ENCODE measurements around the gene NSFL1C.

NSFL1C gene

DNA sequence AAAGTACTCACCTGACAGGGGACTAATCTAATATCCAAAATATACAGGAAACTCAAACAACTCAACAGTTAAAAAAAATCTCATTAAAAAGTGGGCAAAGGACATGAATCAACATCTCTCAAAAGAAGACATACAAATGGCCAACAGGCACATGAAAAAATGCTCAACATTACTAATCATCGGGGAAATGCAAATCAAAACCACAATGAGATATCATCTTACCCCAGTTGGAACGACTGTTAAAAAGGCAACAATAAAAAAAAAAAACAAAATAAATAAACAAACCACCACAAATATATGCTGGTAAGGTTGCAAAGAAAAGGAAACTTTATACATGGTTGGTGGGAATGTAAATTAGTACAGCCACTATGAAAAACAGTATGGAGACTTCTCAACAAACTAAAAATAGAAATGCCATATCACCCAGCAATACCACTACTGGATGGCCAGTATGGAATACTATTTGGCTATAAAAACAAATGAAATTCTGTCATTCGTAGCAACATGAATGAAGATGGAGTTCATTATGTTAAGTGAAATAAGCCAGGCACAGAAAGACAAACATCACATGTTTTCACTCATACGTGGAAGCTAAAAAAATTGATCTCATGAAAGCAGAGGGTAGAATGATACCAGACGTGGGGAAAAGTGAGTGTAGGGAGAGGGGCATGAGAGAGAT, 17.9 kb upstream of the NSFL1C start:
- DNase-seq (ENCODE audit: low read depth) = no peak

DNA sequence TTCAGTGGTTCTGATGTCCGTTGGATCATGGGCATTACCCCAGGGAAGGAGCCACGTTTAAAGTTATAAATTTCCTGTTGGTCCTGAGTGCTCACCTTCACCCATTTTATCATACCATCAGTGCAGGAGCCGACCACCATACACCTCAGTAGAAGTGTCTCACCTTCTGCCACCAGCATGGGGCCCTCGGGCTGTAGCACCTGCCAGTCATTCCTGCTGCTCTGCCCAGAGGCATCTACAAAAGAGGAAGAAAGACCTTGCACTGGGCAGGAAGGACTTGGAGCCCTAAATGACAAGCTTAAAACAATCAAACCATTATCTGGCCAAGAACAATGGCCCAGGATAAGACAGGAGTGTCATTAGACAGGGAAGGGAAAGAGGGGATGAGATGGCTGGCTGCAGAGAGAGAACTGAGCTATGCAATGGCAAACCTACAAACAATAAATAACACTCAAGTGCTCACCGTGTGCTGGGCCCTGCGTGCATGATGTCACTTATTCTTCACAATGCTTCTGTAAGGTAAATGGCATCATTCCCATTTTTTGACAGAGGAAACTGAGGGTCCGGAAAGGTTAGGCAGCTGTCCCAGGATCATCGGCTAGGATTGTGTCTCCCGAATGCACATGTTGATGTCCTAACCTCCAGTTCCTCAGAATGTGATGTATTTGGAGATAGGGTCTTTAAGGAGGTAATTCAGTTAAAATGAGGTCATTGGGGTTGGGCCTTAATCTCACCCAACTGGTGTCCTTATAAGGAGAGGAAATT, 13.4 kb upstream of the NSFL1C start:
- DNase-seq (ENCODE audit: low read depth) = no peak

DNA sequence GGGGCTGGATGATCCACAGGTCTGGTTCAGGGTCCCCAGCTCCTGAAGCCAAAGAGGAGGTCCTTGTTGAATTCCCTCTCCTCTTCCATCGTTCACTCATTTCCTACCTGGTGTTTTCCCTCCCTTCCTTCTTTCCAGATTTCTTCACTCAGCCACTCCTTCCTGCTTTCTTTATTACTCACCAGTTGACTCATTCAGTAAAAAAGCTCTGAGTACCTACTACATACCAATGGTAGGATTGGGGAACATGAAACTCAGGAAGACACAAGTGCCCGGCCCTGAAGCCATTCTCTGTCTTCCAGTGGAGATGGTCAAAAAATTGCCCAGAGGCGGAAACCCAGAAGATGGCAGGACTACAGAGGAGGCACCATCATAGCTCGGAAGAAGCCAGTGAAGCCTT, 11.9 kb upstream of the NSFL1C start:
- no peak for DNase-seq (ENCODE audit: low read depth)

DNA sequence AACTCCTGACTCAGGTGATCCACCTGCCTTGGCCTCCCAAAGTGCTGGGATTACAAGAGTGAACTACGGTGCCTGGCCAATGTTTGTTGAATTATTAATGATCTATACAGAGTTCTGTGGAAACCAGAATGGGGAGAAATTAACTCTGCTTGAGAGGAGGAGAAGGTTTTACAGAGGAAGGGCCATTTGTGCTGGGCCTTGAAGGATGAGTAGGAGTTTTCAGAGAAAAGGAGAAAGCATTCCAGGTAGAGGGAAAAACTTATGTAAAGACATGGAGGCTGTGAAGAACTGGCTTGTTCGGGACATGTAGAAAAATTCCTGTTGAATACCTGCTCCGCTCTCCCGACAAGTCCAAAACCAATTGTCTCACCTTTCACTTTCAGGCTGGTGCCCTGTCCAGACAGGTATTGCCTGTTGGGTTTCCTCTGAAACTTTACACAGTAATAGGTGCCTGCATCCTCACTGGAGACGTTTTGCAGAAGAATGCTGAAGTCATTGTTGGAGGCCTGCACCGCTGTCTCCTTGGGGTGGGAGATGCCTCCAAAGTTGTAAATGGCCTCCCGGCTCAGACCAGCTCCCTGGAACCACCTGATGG, 11.3 kb upstream of the NSFL1C start:
- DNase-seq (ENCODE audit: low read depth) = no peak

DNA sequence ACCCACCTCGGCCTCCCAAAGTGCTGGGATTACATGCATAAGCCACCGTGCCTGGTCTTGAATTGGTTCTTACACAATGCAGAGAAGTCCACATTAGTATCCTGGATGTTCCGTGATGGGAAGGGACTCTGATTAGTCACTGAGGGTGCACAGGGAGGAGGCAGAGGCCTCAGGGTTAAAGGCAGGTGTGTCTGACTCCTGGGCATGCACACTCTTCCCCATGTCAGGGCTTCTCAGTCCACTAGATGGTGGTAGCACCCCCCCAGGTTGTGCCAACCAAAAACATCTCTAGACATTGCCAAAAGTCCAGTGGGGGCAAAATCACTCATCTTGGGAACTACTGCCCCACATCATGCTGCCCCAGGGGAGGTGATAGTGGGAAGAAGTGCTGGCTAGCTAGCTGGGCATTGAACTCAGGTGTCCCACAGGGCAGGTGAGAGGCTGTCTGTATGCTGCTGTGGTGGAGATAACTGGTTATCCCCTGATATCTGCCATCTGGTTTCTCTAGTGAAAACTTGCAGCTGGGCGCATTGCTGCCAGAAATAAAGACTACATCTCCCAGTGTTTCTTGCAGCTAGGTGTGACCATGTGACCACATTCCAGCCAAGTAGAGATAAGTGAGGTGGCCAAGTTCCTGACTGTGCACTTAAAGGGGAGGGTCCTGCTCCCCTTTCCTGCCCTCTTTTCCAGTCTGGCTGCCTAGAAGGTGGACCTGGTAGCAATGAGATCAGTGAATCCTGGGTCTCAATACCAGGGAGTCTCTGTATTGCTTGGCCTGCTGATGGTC, 8.4 kb upstream of the NSFL1C start:
- no peak for DNase-seq (ENCODE audit: low read depth)

DNA sequence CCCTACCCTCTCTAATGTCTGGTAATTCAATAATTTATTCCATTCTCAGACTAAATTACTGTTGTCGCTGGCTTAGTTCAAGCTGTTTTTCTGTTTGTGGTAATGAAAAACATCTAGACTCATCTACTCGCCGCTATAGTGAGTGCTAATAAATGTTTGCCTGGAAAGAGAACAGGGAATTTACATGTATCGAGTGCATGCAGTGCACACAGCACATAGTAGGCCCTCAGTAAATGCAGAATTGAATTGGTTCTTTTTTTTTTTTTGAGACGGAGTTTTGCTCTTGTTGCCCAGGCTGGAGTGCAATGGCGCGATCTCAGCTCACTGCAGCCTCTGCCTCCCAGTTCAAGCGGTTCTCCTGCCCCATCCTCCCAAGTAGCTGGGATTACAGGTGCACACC, 7.7 kb upstream of the NSFL1C start:
- DNase-seq (ENCODE audit: low read depth) = no peak

DNA sequence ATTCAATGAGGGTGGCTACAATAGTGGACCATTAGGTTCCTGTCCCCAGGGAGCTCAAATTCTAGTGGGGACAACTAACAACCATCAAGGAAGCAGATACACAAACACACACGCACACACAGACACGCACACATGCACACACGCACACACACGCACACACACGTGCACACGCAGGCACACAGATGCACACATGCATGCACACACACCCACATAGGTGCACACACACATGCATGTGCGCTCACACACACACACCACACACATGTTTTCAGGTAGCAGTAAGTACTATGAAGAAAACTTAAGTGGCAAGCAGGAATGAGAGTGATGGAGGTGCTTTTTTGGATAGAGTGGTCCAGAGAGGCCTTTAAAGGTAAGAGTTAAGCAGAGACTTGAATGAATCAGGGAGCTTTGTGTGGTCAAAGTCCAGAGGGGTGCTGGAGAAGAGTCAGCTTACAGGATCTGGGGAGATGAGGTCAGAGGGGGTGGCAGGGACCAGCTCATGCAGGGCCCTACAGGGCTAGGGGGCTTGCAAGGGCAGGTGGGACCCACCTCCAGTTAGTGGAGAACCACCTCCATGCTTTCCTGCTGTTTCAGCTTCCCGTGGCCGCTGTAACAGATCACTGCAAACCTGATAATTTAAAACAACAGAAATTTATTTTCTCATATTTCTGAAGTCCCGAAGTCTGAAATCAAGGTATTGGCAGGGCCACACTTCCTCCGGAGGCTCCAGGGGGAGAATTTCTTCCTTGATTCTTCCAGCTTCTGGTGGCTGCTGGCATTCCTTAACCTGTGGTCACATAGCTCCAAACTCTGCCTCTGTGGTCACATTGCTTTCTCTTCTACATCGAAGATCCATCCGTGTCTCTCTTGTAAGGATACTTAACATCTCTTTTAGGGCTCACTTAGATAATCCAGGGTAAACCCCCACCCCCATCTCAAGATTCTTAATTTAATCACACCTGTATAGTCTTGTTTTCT, 6.9 kb upstream of the NSFL1C start:
- DNase-seq (ENCODE audit: low read depth) = no peak

DNA sequence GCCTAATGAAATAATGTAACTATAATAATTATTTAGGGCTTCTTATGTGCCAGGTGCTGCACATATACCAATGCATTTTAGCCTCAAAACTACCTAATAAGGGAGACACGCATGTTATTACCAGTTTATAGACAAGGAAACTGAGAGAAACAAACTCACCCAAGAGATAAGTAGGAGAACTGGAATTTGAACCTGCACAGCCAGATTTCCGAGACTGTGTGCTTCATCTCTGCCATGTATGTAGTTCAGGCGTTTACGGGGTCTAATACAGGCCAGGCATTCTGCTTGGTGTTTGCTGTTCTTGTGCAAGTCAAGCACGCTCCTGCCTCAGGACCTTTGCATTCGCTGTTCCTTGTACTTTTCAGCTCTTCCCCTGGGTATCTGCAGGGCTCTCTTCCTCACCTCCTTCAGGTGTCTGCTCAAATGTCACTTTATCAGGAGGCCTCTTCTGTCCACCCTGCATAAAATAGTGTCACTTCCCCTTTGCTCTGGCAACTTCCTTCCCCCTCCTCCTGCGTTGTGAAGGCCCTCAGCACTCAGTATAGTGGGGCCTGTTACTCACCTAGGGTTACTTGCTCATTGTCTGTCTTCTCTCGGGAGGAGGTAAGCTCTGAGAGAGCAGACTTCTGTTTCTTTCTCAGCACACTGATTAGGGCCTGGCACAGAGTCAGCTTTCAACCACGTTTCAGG, 6.1 kb upstream of the NSFL1C start:
- no peak for DNase-seq (ENCODE audit: low read depth)

DNA sequence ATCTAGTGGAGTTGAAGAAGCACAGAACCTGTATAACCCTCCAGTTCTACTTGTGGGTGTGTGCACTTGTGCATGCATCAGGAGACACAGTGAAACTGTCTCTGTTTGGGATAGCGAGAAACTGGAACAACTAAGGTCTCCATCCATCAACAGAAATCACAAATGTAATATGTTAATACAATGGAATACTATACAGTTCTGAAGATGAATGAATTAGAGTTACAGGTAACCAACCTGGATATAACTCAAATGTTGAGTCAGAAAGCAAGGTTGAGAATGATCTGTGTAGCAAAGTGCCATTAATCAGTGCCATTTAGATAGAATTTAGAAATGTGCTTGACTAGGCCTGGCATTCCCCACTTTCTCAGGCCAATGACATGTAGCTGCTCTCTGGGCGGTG, 4.6 kb upstream of the NSFL1C start:
- DNase-seq (ENCODE audit: low read depth) = no peak

DNA sequence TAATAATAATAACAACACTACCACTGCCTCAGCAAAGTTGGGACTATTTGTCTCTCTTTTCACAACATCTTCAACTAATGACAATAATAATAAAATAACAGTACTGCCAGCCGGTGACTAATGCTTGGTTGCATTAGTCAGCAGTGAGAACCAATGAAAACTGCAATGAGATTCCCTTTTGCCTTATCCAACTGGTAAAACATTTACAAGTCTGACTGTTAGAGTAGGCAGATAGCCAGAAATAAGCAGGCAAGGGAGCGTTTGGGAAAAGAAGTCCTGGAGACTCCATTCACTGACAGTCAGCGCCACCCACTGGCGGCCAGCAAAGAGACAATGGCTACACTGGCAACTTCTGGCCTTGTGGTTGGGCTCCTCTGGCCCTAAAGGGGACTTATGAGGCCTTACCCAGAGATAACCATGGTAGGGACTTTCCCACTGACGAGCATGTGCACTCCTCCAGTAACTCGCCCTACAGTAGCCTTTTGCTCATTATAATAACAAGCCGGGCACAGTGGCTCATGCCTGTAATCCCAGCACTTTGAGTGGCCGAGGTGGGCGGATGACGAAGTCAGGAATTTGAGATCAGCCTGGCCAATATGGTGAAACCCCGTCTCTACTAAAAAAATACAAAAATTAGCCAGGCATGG, 3.4 kb upstream of the NSFL1C start:
- DNase-seq (ENCODE audit: low read depth) = peak; percentile 99

DNA sequence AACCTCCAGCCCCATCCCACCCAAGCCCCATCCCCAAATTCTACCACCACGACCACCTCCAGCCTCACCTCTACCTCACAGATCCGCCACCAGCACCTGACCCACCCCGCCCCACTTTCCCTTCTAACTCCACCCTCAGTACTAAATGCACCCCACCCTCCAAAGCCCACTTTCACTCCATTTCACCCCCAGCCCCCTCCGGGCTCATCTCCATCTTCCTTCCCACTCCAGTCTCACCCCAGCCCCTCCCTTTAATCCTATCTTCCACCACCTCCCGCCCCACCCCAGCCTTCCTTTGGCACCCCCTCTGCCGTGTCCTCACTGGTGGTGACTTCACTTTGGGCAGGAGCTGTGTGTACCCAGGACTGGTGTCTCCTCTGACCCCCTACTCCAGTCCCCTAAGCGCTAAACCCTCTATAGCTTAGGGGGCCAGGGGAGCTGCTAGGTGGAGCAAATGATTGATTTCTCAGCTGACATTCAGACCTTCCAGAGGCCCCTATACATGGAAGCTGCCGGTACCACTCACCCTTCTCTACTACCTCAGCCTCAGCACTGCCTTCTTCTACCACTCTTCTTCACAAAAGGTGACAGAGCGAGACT, 2.8 kb upstream of the NSFL1C start:
- DNase-seq (ENCODE audit: low read depth) = no peak

DNA sequence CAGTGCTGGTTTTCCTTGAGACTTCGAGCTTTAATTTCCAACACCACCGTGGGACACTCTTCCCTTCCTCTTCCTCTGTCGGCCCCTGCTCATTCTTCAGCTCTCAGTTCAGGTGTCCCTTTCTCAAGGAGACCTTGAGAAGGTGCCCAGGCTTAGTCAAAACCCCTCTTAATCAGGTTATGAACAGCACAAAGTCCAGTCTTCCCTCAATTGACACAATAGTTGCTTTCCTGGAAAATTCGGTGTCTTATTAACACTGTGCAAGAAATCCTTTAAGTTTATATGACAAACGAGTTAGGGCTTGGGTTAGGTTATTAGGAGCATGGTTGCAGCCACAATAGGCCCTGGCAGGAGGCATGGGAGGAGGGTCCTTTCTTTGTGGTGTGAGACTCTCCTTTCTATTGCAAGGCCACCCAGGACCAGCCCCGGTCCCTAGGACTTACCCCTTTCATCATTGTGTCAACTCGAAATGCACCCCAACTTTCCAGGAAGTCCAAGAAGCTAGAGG, 1.5 kb upstream of the NSFL1C start:
- DNase-seq (ENCODE audit: low read depth) = no peak

DNA sequence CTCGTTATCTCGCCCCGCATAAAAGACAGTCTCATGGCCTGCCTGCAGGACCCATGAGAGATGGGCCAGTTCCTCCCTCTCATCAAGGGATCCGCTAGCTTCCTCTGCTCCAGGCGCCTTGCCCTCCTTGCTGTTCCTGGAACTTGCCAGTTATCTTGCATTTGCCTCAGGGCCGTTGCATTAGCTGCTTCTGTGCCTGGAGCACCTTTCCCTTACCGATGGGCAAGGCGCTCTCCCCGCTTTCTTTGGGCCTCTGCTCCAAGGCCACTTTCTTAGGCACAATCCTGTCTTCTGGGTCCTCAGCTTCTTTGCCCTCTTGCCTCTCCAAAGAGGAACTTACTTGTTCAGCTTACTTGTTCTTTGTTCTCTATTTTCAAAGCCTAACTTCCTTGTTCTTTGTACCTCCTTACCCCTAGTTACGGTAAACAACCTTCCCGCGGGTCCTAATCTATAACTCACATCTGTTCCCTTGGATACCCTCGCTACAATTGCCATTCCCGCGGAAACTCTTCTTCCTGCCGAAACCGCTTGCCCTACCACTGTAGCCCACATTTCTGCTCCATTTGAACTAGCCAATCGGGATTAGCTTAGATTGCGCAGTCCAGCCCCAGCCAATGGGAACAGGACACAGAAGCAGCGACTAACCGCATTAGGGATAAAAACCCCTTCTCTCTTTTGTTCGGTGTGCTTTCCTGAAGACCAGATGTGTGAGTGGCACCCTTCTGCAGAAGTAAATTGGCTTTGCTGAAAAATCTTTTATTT, 887 bp upstream of the NSFL1C start:
- no peak for DNase-seq (ENCODE audit: low read depth)

DNA sequence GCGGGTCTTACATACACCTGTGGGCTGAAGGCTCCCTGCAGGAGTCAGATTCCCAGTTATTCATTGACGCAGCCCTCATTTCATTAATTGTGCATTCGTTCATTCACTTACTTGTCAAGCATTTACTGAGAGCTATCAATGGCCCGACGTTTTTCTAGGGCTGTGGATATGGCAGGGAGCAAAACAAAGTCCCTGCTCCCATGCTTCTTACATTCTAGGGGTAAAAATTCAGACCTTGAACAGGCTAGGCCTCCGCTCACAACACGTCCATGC, 369 bp upstream of the NSFL1C start:
- DNase-seq (ENCODE audit: low read depth) = no peak

DNA sequence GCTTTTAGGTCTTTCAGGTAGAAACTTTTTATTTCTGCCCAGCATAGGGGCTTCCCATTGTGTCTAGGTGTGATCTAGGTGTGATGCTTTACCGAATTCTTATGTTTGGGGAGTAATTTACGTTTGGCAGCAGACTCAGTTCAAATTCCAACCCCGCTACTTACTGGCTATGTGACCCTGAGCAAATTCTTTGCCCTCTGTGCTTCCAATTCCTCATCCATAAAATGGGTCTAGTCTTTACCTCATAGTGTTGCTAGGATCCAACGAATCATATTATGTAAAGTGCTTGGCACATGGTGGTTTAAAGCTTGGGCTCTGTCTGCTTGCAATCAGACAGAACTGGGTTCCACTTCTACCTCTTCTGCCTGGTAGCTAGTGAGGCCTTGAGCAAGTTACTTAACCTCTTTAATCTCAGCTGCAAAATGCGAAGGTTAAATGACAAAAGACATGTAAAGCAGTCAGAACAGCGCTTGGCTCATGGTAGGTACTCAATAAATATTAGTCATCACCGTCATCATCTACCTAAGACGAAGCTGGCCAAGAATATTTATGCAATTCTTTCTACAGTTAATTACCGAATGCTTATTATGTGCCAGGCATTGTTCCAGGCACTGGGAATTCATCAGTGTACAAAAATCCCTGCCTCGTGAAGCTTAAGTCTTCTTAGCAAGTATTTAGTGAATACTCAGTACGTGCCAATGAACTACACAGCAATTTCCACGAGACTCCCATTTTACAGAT, 1.0 kb downstream of the NSFL1C start:
- DNase-seq (ENCODE audit: low read depth) = no peak

DNA sequence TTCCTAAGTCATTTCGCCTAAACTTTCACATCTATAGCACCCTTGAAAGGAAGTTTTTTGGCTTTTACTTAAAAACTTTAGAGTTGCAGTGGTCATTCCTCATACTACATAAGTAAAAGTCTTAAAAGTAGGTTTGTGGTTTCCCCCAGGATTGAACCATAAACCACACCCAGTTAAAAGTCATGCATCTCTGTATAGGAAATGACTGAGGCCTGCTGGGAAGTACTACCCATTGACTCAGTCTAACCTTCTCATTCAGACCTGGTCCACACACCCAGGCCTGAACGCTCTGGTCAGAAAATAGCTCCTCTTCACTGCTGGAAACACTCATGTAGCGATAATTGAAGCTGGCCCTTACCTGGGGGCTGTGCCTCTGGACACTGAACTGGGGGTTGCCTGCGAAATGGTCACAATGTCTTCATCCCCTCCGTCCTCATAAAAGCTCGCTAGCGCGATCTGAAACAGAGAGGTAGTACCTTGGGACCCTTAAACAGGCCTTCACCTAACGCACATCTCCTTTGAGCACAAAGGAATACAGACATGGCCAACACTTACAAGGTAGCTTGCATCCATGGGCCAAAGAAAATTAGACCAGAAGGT, 2.6 kb downstream of the NSFL1C start:
- no peak for DNase-seq (ENCODE audit: low read depth)

DNA sequence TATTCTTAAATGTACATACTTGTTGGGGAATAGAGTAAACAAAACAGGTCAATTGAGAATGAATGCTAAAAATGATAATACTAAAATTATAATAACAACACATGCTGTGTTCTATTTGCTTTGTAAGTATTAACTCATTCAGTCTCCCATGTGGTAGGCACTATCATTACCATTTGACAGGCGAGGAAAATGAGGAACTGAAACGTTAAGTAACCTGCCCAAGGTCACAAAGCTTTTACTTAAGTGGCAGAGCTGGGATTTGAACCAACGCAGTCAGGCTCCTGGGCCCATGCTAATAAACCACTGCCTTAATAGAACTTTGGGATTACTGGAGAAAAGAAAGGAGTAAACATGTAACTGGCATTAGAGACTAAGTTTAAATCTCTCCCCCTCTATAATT, 3.8 kb downstream of the NSFL1C start:
- no peak for DNase-seq (ENCODE audit: low read depth)

DNA sequence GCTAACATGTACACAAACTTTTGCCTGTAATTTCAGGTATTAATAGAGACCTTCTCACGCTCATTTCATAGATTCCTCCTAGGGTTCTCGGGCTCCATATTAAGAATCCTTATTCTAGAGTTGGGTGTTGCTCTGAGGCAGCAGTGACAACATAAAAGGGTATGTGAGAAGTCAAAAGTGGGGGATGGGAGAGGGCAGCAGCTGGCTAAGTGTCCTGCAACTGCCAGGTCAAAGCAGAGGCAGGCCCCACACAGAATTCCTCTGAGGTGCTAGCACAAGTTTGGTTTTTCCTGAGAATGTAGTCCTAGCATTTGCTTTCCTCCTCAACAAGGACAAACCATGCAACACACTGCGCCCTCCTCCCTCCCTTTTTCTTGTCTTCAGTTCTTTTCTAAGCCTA, 4.6 kb downstream of the NSFL1C start:
- DNase-seq (ENCODE audit: low read depth) = no peak
